HG02798 (cell line): ENCODE data around the gene RAB6A.

Source experiments
- ATAC-seq: cut with Tn5 transposase; IDR thresholded peaks from one replicate; pipeline ENCODE4 v1.9.1; 2021; ENCODE audit warnings: mild to moderate bottlenecking; ENCODE audit not compliant: unreplicated experiment, poor library complexity

RAB6A gene

GRCh38 chr11:73659961-73660360 is 100.9 kb downstream of the RAB6A start:
- ATAC-seq, result no peak

DNA sequence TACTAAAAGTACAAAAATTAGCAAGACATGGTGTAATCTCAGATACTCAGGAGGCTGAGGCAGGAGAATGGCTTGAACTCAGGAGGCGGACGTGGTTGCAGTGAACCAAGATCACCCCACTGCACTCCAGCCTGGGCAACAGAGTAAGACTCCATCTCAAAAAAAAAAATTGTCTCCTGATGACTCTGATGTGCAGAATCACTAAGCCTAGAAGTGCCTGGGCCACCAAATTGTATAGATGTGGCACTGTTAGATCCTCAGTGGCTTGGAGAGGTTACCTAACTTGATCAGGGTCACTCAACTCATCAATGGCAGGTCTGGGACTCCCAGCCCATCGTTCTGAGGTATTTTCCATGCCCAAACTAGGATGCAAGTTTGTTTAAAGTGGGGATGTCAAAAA is 103.9 kb downstream of the RAB6A start:
- ATAC-seq, result no peak

- ATAC-seq, result no peak
Measured at GRCh38 chr11:73655686-73656085, 105.2 kb downstream of the RAB6A start.

GRCh38 chr11:73654482-73655021 is 106.3 kb downstream of the RAB6A start:
- no peak for ATAC-seq

DNA sequence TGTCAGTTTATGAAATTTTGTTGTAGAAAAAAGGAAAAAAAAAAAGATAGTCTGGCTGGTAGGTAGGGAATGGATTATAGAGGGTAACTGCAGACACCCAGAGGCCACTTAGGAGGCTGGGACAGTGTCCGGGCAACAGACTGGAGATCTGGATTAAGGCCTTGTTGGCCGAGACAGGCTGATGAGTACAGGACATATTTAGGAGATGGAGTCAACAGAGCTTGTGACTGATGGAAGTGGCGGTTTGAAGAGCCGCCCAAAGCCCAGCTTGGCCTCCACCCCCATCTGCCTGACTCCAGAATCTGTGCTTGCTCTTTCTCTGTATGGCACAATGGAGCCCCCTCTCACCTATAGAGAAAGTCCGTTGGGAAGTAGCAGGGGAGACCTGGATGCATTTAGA is 106.9 kb downstream of the RAB6A start:
- ATAC-seq, result no peak

- no peak for ATAC-seq
Measured at GRCh38 chr11:73652856-73653559, 107.9 kb downstream of the RAB6A start.

- no peak for ATAC-seq
Measured at GRCh38 chr11:73652046-73652730, 108.7 kb downstream of the RAB6A start.

- ATAC-seq, result no peak
Measured at GRCh38 chr11:73651661-73652045, 109.2 kb downstream of the RAB6A start.

DNA sequence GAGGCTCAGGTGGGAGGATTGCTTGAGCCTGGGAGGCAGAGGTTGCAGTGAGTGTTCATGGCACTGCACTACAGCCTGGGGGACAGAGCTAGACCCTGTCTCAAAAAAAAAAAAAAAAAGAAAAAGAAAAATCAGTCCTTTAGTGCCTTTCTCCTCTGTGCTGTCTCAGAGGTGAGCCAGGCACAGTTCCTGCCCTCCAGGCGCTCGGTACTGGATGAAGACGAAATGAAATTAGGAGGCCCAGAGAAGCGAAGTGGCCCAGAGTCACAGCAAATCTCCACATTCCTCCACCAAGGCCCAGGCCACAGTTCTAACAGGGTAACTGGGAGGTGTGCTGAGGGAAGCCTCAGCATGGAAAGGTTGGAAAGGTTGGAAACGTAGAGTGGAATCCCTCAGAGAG is 109.6 kb downstream of the RAB6A start:
- ATAC-seq, result no peak

DNA sequence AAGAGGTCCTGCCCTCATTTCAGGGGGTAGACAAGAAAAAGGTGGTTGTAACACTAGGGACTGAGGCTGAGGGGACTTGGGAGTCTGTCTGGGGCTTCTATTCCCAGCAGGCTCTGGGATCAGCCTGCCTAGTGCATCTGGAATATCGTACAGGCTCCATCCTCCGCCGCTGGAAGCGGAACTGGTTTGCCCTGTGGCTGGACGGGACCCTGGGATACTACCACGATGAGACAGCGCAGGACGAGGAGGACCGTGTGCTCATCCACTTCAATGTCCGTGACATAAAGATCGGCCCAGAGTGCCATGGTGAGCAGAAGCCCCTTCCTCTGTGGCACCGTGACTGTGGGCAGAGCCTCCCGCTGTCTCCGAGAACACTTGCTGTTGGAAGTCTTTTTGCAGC is 110.5 kb downstream of the RAB6A start:
- ATAC-seq, result no peak

GRCh38 chr11:73649206-73649605 is 111.7 kb downstream of the RAB6A start:
- no peak for ATAC-seq

DNA sequence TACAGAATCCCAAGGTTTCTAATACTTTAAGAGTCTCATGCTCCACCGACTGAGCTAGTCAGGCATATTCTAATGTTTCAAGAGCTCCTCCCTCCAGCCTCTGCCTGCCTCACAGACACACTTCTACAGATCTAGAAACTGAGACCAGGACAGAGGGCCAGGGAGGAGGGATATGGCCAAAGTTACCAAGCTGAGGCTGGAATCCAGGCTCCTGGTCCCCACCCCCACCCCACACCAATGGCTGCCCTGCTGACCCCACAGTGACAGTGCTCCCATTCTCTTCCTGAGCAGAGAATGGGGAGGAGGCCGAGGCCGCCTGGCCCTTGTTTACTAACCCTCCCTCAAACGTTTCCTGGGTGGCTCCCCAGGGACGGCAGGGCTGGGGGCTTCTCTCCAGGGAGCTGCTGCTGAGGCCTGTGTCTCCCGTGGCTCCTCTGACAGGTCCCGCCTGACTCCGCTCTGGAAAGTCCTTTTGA is 112.3 kb downstream of the RAB6A start:
- no peak for ATAC-seq

DNA sequence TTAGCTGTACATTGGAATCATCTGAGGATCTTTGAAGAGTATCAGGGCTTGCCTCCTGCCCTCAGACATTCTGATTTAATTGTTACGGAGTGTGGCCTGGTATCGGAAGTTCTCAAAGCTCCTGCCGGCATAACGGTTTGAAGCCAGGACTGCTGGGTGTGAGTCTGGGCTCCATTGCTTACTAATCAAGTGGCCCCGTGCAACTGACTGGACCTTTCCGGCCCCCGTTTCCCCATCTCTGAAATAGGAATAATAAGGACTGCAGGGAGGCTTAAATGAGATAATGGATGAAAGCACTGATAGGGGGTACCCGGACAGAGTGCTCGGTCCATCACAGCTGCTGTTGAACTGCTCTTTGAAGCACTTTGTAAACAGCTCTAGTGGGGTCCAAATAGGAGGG is 112.8 kb downstream of the RAB6A start:
- ATAC-seq, result no peak

DNA sequence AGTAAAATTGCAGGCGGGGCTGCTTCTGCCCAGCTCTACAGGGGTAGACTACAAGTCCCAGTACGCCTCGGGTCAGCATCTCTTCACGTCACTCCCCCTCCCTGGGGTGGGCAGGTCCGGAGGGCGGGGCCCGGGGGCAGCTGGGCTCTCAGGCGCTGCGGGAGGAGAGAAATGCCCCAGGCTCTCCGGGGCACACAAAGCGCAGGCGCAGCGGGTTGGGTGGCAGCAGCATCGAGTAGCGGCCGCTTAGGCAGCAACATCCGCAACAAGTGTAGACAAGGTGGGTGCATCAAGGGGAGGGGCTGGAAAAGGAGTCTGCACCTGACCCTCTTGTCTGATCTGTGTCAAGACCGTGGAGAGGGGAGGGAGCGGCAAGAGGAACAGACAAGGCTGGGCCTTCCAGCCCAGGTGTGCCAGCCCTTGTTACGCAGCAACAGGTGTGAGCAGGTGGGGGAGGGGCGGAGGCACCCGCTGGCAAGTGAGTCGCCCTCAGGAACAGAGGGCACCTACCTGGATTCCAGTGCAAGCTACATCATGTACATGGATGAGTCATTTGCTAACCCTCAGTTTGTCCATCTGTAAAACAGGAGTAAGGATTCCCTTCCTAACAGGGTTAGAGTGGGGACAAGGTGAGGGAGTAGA is 113.3 kb downstream of the RAB6A start:
- peak; percentile 94 for ATAC-seq

- no peak for ATAC-seq
Measured at GRCh38 chr11:73645972-73646631, 114.8 kb downstream of the RAB6A start, which contains the start of gene PLEKHB1. TSS of gene PLEKHB1 (plus strand) at chr11:73646581. CDS start at chr11:73646609, 28 bp downstream.

DNA sequence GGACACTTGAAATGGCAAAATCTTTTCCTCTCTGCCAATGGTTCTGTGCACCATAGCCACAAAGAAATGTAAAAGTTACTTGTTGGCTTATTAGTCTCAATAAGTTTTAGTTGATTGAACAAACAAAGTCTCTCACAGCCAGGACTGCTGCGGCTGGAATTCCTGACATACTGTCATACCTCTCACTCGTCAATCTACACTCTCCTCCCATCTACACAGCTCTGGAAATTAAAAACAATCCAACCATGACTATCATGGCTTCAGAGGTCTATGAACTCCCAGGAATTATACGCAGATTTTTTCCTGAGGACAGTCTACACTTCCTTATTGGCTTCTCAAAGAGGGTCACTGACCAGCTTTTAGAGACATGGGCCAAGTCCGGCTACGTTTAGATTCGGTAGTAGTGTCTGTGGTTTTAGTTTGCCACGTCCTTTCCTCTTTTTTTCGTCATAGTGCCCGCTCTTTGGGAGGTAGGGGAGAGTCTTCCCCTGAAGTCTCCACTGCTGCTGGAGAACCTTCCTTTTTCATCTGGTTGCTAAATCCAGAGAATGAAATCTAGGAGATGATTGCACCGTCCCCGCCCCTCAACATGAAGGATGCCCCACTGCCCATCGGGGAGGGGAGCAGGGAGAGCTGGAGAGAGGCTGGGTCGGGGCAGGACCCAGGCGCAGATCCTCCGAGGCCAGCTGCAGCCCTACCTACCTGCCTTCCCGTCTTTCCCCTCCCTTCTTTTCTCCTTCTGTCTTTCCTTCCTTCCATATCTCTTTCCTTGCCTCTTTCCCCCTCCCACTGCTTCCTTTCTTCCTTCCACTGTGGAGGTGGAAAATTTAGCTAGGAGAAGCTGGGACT is 115.5 kb downstream of the RAB6A start:
- ATAC-seq, result no peak

DNA sequence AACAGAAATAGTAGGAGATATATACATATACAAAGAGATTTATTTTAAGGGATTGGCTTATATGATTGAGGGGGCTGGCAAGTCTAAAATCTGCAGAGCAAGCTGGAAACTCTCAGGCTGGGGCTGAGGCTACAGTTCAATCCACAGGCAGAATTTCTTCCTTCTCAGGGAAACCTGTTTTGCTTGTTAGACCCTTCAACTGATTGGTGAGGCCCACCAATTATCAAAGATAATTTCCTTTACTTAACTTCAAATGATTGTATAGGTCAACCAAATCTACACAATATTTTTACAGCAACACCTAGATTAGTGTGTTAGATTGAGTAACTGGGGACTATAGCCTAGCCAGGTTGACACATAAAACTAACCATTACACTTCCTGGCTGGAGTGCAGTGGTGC is 119.2 kb downstream of the RAB6A start:
- ATAC-seq, result no peak

- no peak for ATAC-seq
Measured at GRCh38 chr11:73640592-73640991, 120.3 kb downstream of the RAB6A start.

- ATAC-seq, result no peak
Measured at GRCh38 chr11:73637012-73637411, 123.9 kb downstream of the RAB6A start.

DNA sequence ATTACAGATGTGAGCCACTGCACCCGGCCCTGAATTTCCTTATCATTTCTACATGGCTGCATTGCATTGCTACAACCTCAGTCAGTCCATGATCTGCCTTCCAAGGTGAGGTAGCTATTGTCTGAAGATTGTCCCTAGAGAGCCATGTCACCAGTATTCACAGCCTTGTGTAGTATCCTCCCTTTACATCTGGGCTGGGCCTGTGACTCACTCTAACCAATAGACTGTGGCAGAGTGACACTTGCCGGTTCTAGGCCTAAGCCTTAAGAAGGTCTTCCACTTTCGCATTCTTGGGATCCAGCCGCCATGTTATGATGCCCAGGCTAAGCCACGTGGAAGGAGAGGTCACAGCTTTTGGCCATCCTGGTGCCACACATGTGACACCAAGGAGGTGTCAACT is 124.6 kb downstream of the RAB6A start:
- ATAC-seq, result no peak
